ENCODE data around the gene GALM. TPM values are rescaled to one million over a fixed set of nuclear protein-coding genes. Genes with fewer than 3 reads are reported as not detected.

GALM gene
- total RNA-seq, 1 donor from 2014 or later: 1.0 TPM

- Mint-ChIP-seq H3K9me3 (ENCODE audit: unreplicated experiment) (no peaks in the 10 kb centered on the region), H3K36me3 (ENCODE audit: unreplicated experiment) (no peaks in the 10 kb centered on the region), H3K27me3 (ENCODE audit: unreplicated experiment) (no peaks in the 10 kb centered on the region), H3K4me1 (ENCODE audit: low read depth, unreplicated experiment) (peaks cover 8% of the 10 kb centered on the region), H3K4me3 (ENCODE audit: unreplicated experiment) (no peak overlapping the region), H3K27ac (ENCODE audit: unreplicated experiment) (no peak overlapping the region)
- DNase-seq: no peak
- TF ChIP-seq CTCF (IDR thresholded peaks at IDR 0.05; ENCODE audit: partially characterized antibody, unreplicated experiment): no peak
Observed at GRCh38 chr2:38649176-38649728, 16.7 kb upstream of the GALM start.

GRCh38 chr2:38650012-38650411, 15.9 kb upstream of the GALM start:
- no peak for TF ChIP-seq CTCF (IDR thresholded peaks at IDR 0.05; ENCODE audit: partially characterized antibody, unreplicated experiment)

DNA sequence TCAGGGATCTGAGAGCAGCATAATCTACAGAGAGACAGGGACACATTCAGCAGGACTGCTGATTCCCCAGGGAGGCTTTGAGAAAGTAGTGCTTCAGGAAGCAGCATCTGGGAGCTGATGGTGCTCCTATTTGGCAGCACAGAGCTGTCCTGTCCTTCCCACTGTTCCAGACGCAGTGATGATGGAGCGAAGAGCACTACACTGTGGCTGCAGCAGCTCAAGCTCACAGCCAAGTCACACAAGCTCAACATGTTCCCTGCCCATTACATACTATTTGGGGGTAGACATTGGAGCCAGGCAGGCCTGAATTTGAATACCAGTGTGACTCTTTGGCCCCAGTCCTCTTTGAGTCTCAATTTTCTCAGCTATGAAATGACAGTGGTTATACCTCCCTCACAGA, 15.2 kb upstream of the GALM start:
- H3K36me3 Mint-ChIP-seq (ENCODE audit: unreplicated experiment): no peaks in the 10 kb centered on the region
- DNase-seq: no peak
- no peaks in the 10 kb centered on the region for H3K9me3 Mint-ChIP-seq (ENCODE audit: unreplicated experiment)
- H3K4me3 Mint-ChIP-seq (ENCODE audit: unreplicated experiment): no peak overlapping the region
- H3K27ac Mint-ChIP-seq (ENCODE audit: unreplicated experiment): no peak overlapping the region
- TF ChIP-seq CTCF (IDR thresholded peaks at IDR 0.05; ENCODE audit: partially characterized antibody, unreplicated experiment): no peak
- H3K27me3 Mint-ChIP-seq (ENCODE audit: unreplicated experiment): no peaks in the 10 kb centered on the region
- peaks cover 8% of the 10 kb centered on the region for H3K4me1 Mint-ChIP-seq (ENCODE audit: low read depth, unreplicated experiment)

More at GRCh38 chr2:38650012-38650411, 15.9 kb upstream of the GALM start:
- no peak for DNase-seq
- no peak overlapping the region for H3K27ac Mint-ChIP-seq (ENCODE audit: unreplicated experiment)
- H3K36me3 Mint-ChIP-seq (ENCODE audit: unreplicated experiment): no peaks in the 10 kb centered on the region
- H3K4me1 Mint-ChIP-seq (ENCODE audit: low read depth, unreplicated experiment): peaks cover 8% of the 10 kb centered on the region
- no peaks in the 10 kb centered on the region for H3K27me3 Mint-ChIP-seq (ENCODE audit: unreplicated experiment)
- no peaks in the 10 kb centered on the region for H3K9me3 Mint-ChIP-seq (ENCODE audit: unreplicated experiment)
- no peak overlapping the region for H3K4me3 Mint-ChIP-seq (ENCODE audit: unreplicated experiment)

GRCh38 chr2:38652431-38653273, 13.3 kb upstream of the GALM start:
- no peaks in the 10 kb centered on the region for H3K9me3 Mint-ChIP-seq (ENCODE audit: unreplicated experiment)
- no peak overlapping the region for H3K4me3 Mint-ChIP-seq (ENCODE audit: unreplicated experiment)
- DNase-seq: no peak
- H3K36me3 Mint-ChIP-seq (ENCODE audit: unreplicated experiment): no peaks in the 10 kb centered on the region
- H3K27ac Mint-ChIP-seq (ENCODE audit: unreplicated experiment): no peak overlapping the region
- H3K4me1 Mint-ChIP-seq (ENCODE audit: low read depth, unreplicated experiment): peaks cover 8% of the 10 kb centered on the region
- no peaks in the 10 kb centered on the region for H3K27me3 Mint-ChIP-seq (ENCODE audit: unreplicated experiment)
- no peak for TF ChIP-seq CTCF (IDR thresholded peaks at IDR 0.05; ENCODE audit: partially characterized antibody, unreplicated experiment)

GRCh38 chr2:38653380-38653714, 12.6 kb upstream of the GALM start:
- H3K4me1 Mint-ChIP-seq (ENCODE audit: low read depth, unreplicated experiment): peaks cover 8% of the 10 kb centered on the region
- no peak overlapping the region for H3K27ac Mint-ChIP-seq (ENCODE audit: unreplicated experiment)
- H3K36me3 Mint-ChIP-seq (ENCODE audit: unreplicated experiment): no peaks in the 10 kb centered on the region
- no peak for TF ChIP-seq CTCF (IDR thresholded peaks at IDR 0.05; ENCODE audit: partially characterized antibody, unreplicated experiment)
- H3K27me3 Mint-ChIP-seq (ENCODE audit: unreplicated experiment): no peaks in the 10 kb centered on the region
- no peak overlapping the region for H3K4me3 Mint-ChIP-seq (ENCODE audit: unreplicated experiment)
- DNase-seq: no peak
- H3K9me3 Mint-ChIP-seq (ENCODE audit: unreplicated experiment): no peaks in the 10 kb centered on the region
